GM13977 (cell line): ENCODE data around the gene ZNF2.
A peak's percentile ranks its signal among the peaks of the same experiment; 100 is the strongest.
"Not testable (repeated sequence)": the region's sequence is repeated elsewhere in the genome, so short reads cannot be mapped to it uniquely, and the experiment has no call there.

Experiments
- DNase-seq: peaks from one replicate; pipeline ENCODE4 v3.0.0; 2012; ENCODE audit warnings: low spot score
- in situ Hi-C: fragments of 300-500 bp; cut with MboI; formaldehyde crosslinking; loops from one replicate; pipeline ENCODE4 v1.12.0; 2022; ENCODE audit warnings: low sequenced_read_pairs, low pct_unique_long_range_greater_than_20kb, mixed read lengths, inconsistent platforms; ENCODE audit not compliant: unreplicated experiment
- TF ChIP-seq, protein P1 (sequence below): IDR thresholded peaks from 2 replicates; pipeline ENCODE4 v1.5.1; 2012; ENCODE audit warnings: mild to moderate bottlenecking, control low read depth; ENCODE audit not compliant: insufficient read depth; ENCODE audit errors: extremely low read depth, missing control alignments

ZNF2 gene

DNA sequence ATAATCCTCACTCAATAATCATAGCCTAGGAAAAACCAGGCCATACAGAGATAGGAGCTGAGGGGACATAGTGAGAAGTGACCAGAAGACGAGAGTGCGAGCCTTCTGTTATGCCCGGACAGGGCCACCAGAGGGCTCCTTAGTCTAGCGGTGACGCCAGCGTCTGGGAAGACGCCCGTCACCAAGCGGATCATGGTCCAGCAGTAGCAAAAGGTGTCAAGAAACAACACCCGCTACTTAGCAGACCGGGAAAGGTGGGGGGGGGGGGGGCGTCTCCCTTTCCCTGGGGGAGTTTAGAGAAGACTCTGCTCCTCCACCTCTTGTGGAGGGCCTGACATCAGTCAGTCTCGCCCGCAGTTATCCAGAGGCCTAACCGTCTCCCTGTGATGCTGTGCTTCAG is 27.3 kb downstream of the ZNF2 start:
- DNase-seq, in situ Hi-C loops: not testable (repeated sequence)
- TF ChIP-seq, protein P1, sequence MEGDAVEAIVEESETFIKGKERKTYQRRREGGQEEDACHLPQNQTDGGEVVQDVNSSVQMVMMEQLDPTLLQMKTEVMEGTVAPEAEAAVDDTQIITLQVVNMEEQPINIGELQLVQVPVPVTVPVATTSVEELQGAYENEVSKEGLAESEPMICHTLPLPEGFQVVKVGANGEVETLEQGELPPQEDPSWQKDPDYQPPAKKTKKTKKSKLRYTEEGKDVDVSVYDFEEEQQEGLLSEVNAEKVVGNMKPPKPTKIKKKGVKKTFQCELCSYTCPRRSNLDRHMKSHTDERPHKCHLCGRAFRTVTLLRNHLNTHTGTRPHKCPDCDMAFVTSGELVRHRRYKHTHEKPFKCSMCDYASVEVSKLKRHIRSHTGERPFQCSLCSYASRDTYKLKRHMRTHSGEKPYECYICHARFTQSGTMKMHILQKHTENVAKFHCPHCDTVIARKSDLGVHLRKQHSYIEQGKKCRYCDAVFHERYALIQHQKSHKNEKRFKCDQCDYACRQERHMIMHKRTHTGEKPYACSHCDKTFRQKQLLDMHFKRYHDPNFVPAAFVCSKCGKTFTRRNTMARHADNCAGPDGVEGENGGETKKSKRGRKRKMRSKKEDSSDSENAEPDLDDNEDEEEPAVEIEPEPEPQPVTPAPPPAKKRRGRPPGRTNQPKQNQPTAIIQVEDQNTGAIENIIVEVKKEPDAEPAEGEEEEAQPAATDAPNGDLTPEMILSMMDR: peak; percentile 62

DNA sequence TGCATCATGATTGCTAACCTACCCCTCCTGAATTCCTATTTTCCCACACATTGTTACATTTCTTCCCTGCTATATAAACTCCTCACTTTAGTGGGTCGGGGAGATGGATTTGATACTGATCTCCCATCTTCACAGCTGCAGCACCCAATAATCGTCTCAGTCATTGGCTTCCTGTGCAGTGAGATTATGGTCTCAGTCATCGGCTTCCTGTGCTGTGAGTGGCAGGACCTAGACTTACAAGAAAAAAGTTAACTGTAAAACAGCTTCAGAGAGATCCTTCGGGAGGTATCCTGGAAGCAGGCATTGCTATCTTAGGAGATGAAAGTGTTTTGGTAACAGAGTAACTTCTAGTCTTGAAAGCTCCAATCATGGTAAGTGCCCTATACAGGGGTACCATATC is 38.3 kb downstream of the ZNF2 start:
- TF ChIP-seq, protein P1: no peak
- no peak for DNase-seq
- in situ Hi-C loops: no loop called here

DNA sequence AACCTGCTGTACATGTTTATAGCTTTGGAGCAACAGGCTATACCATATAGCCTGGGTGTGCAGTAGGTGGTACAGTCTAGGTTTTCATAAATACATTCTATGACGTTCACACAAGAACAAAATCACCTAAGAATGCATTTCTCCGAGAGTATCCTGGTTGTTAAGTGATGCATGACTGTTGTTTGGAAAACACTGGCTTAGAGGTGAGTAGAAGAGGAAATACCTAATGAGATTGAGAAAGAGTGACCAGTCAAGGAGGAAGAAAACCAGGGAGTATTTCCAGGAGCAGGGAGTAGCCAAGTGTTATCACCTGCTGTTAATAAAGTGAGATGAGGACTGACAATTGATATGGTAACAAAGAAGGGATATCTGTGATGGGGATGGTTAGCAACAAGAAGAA is 38.8 kb downstream of the ZNF2 start:
- TF ChIP-seq, protein P1: no peak
- in situ Hi-C loops: no loop called here
- DNase-seq: no peak

DNA sequence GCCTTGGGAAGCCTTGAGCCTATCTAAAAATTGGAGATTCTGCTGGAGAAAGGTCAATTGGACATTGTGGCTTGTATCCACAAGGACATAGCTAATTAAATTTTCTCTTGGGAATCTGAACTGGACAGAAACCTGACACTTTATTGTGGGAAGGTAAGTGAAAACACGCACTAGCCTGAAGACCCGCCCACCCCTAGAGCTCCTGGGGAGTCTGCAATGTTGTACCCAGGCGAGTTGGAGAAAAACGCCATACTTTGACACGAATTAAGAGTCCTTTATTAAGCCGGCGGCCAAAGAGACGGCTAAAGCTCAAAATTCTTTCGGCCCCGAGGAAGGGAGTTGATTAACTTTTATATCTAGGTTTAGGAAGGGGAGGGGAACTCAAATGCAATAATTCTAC is 40.5 kb downstream of the ZNF2 start:
- in situ Hi-C loops: no loop called here
- TF ChIP-seq, protein P1: no peak
- DNase-seq: no peak

DNA sequence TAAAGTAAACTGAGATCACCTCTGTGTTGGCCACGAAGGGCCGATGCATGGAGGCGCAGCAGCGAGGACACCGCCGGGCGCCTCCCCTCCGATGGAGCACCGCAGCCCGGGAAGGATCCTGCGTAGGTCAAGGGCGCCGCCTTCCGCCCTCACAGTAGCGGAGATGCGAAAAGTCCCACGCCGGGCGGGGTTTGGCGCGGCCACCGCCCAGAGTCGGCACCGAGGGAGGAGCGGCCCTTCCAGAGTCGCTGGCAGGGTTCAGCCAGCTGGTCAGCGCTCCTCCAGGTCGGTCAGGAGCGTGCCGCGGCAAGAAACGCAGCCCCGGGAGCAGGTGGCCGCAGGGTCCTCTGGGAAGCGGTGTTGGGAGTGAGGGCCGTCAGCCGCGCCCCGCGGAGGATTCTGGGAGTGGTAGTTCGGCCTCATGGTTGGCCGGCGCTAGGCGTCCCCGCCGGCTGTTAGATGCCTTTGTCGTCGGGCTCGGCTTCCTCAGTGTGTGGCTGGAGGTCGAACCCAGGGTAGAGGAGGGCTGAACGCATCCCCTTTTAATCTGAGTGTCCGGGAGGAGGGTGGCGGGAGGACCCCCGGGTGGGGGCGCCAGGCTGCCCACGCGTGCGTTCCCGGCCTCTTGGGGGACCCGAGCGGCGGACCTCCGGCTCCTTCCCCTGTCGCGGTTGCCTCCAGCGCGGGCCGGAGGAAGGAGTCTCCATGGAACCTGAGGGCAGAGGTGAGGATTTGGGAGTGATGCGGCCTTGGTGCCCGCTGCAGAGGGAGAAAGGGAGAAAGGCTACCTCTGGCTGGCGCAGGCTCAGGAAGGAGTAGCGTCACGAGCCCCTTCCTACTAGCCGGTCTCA is 41.7 kb downstream of the ZNF2 start, which contains the start of gene ZNF892:
ZNF892 (plus strand) TSS at position 411 of the 851 bp plus-strand sequence; CDS start at position 706, 295 bp downstream.
- TF ChIP-seq, protein P1: peak; percentile 61
- in situ Hi-C loops: no loop called here
- peak; percentile 95 for DNase-seq

DNA sequence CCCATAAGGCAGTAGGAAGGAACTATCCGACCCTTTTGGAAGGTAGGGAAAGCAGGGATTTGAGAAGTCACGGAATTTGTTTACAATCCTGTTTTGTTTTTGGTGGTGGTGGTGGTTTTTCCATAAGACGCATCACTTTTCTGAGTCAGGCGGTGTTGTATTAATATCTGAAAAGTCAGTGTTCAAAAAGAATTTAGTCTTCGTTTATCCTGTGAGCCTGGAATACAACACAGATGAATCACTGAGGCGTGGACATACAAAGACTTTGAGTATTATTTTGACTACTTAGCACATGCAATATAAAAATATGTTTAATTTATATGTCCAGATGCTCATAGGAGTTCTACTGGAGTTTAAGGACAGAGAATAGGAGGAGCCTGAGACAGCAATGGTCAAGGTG is 42.5 kb downstream of the ZNF2 start:
- DNase-seq: no peak
- TF ChIP-seq, protein P1: no peak
- in situ Hi-C loops: no loop called here
